Right cardiac atrium (tissue), 5 donors: ENCODE data around the gene HLA-DRB1. TPM values are rescaled to one million over a fixed set of nuclear protein-coding genes. Genes with fewer than 3 reads are reported as not detected.
"Not testable (repeated sequence)": the region's sequence is repeated elsewhere in the genome, so short reads cannot be mapped to it uniquely, and the experiment has no call there.

Experiments
- ATAC-seq, 2 donors: fragments of 200-7000 bp; cut with Tn5 transposase; one replicate each; pipeline versions ENCODE4 v1.8.0 to v1.9.1; 2020; ENCODE audit warnings: moderate library complexity in 2 of 2, mild to moderate bottlenecking in 1 of 2
- DNase-seq, 3 donors: peaks; one replicate each; pipeline ENCODE4 v3.0.0-alpha.2; 2020
- H3K27ac ChIP-seq: one replicate; pipeline ENCODE4 v1.5.1; 2013; ENCODE audit warnings: mild to moderate bottlenecking, low read length, control low read depth, moderate library complexity
- H3K27me3 ChIP-seq: one replicate; pipeline ENCODE4 v1.6.1; 2013; ENCODE audit not compliant: control insufficient read depth, insufficient read depth
- H3K4me1 ChIP-seq: one replicate; pipeline ENCODE4 v1.6.1; 2013; ENCODE audit warnings: low read length; ENCODE audit not compliant: control insufficient read depth, insufficient read depth
- H3K4me3 ChIP-seq: one replicate; pipeline ENCODE4 v1.5.1; 2013; ENCODE audit warnings: low read length, control low read depth
- H3K9me3 ChIP-seq: one replicate; pipeline ENCODE4 v1.6.1; 2013; ENCODE audit warnings: low read length; ENCODE audit not compliant: control insufficient read depth
- WGBS: extraction: QIAGEN DNeasy Blood & Tissue Kit; methylation state at CpG from one replicate; pipeline ENCODE4 v1.1.7; 2013; 5-methylcytosine and 5-hydroxymethylcytosine counted together
- intact Hi-C, 4 donors: fragments of 100-400 bp; cut with DNase I; formaldehyde crosslinking; loops; one replicate each; pipeline versions ENCODE4 v1.11.0 to v1.14.0; 2022 to 2023
- polyA plus RNA-seq: library from polyadenylated mRNA; stranded (reverse); fragments of 200-250 nt; gene quantifications from one replicate; pipeline ENCODE4 v1.2.3, GENCODE V29; 2013
- total RNA-seq, 4 donors: library from RNA; stranded (reverse); fragmentation: NEBNext Ultra II Directional; extraction: Animal tissue kit (Norgen Biotek cat#: 25700); gene quantifications; one replicate each; pipeline ENCODE4 v1.2.1, GENCODE V29; 2021
- donor health status: healthy with polysubstance abuse.
- donor health status: DM: no; HTN: yes; CAD: no.
- donor health status: DM: no; HTN: no; CAD: no.
- donor health status: DM: no; HTN: yes; CAD: no; lungs with severe emphysema.
- donor health status: DM: yes; HTN: yes; CAD: no.

HLA-DRB1 gene
- total and polyA plus RNA-seq, 5 donors: 30.1 to 153 (median 86.4) TPM

DNA sequence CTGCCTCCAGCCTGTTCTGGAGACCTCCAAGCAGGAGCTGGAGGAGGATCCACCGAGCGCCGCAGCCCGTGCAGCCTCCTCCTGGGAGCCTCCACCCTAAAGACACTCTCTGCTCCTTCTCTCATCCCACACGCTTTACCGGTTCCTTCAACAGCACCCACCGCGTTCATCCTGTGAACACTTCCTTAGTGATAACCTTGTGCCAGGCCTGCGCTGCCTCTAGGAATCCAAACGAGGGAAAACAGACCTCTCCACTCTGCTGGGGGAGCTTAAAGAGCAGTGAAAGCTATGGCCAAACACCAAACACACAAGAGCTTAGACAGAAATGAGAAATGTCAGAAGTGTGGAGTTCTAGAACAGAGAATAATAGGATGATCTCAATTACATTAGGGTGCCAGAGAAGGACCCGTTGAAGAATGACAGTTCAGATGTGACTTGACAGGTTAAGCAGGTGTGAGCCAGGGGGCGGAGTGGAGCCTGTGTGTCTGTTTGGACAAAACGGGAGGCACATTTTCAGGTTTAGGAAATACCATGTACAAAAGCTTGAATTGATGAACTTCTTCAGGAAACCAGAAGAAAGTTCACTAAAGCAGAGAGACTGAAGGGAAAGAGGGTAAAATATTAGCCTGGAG lies 31.1 kb downstream of the HLA-DRB1 start:
- ATAC-seq: peak in 1 of 2 donors; percentile 68
- H3K4me1 ChIP-seq: no peaks in the 10 kb centered on the region
- WGBS: 6% methylated on average over 12 of the region's 13 CpGs
- H3K27me3 ChIP-seq: no peaks in the 10 kb centered on the region
- no peak overlapping the region for H3K27ac ChIP-seq
- no peaks in the 10 kb centered on the region for H3K9me3 ChIP-seq
- no peak for DNase-seq
- no peak overlapping the region for H3K4me3 ChIP-seq
- intact Hi-C loops: no loop called here

DNA sequence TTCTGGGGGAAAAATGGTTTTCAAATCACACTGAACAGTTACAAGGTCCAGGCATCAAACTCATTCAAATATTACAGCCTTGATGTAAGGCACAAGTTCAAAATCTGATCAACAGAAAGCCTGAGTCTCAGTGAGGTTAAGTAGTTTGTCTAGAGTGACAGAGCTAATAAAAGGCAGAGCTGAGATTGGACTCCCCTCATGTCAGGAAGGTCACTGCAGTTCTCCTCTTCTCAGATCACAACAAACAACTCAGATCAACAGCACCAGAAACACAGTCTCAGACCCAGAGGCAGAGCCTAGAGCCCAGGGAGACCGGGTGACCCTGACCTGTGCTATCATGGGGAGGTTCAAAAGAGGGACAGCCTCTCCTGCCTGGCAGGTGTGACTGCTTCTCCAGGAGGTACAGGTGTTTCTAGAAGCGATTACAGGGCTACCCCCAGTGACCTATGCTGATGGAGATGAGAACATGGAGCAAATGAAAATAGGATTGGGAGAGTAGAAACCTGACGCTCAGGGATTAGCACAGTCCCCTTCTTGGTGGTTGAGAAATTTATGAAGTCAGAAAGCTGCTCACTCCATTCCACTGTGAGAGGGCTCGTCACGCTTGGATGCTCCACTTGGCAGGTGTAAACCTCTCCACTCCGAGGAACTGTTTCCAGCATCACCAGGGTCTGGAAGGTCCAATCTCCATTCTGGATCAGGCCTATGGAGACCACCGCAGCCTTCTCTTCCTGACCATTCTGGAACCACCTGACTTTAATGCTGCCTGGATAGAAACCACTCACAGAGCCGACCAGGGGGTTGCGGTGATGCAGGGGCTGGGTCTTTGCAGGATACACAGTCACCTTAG lies 35.3 kb downstream of the HLA-DRB1 start:
- DNase-seq (no peak), ATAC-seq (no peak)
- no peaks in the 10 kb centered on the region for H3K27me3 ChIP-seq
- H3K4me1 ChIP-seq: no peaks in the 10 kb centered on the region
- no peak overlapping the region for H3K4me3 ChIP-seq
- 58% methylated on average over 8 of the region's 9 CpGs for WGBS
- no peak overlapping the region for H3K27ac ChIP-seq
- H3K9me3 ChIP-seq: no peaks in the 10 kb centered on the region
- intact Hi-C loops: no loop called here

DNA sequence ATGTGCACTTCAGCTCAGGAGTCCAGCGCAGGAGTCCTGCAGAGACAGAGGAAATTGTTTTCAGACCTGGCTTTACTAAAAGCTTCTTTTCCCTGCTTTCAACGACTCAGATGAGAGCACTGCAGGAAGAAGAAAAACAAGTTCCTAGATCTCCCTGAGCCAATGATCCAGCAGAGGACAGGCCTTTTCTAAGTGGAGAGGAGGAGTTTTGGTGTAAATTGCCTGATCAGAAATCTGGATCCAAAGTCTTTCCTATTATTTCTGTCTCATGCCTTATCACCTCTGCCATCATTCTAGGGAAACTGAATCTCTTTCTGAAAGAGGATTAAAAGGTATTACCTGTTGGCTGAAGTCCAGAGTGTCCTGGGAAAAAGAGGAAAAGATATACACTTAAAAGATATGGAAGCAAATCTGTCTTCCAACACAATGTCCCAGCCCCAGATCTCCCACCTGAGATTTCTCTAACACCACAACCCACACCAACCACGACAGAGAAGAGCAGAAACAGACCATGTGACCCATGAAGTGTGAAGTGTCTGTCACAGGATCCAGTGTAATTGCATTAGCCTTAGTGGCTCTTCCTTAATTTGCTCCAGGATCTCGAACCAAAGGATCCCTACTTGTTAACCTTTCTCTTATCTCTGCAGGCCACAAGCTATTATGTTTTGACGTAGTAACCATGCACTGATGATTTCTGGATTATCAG lies 36.5 kb downstream of the HLA-DRB1 start:
- Histone ChIP-seq H3K4me3 (no peak overlapping the region), H3K27ac (no peak overlapping the region), H3K27me3 (no peaks in the 10 kb centered on the region), H3K9me3 (no peaks in the 10 kb centered on the region), H3K4me1 (no peaks in the 10 kb centered on the region)
- intact Hi-C loops: no loop called here
- 19% methylated on average over 4 of the region's 5 CpGs for WGBS
- ATAC-seq (no peak), DNase-seq (no peak)

GRCh38 chr6:32551410-32551809 lies 38.2 kb downstream of the HLA-DRB1 start:
- Histone ChIP-seq H3K27me3 (no peaks in the 10 kb centered on the region), H3K4me3 (no peak overlapping the region), H3K9me3 (no peaks in the 10 kb centered on the region), H3K27ac (no peak overlapping the region), H3K4me1 (no peaks in the 10 kb centered on the region)
- intact Hi-C loops: no loop called here
- 17% methylated on average over 5 of the region's 5 CpGs for WGBS
- no peak for DNase-seq
- peak in 1 of 2 donors; percentile 55 for ATAC-seq

DNA sequence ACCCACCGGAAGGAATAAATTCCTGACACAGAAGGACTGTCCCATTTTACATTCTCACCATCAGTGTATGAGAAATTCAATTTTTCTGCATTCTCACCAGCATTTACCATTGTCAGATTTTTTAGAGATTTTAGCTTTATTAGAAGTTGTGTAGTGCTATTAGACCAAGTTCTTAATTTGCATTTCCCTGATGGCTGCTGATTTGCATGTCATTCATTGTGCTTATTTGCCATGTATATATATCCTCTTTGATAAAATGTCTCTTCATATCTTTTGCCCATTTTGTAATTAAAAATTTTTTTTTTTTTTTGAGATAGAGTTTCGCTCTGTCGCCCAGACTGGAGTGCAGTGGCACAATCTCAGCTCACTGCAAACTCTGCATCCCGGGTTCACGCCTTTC lies 49.8 kb downstream of the HLA-DRB1 start:
- H3K27me3 ChIP-seq: no peaks in the 10 kb centered on the region
- H3K4me1 ChIP-seq: no peaks in the 10 kb centered on the region
- H3K27ac ChIP-seq: no peak overlapping the region
- H3K4me3 ChIP-seq: no peak overlapping the region
- ATAC-seq: no peak
- DNase-seq: no peak
- intact Hi-C loops: no loop called here
- WGBS: 33% methylated on average over 3 of the region's 5 CpGs
- H3K9me3 ChIP-seq: no peaks in the 10 kb centered on the region

DNA sequence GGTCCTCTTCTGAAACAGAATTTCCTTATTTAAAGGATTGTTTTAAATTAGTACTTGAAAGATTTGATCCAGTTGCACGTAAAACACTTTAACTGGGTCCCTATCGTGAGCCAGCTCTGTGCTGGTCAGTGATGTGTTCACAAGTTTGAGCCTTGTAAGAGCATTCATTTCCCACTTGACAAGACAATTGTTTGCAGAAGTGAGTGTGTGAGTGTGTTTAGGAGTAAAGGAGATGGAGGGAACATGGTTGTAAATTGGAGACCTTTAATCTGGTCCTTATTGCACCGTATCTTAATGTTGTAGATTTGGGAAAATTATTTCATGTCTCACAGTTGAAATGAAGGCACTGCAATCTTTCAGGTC lies 59.2 kb downstream of the HLA-DRB1 start:
- 0% methylated on average over 3 of the region's 3 CpGs for WGBS
- H3K4me1 ChIP-seq, H3K9me3 ChIP-seq, H3K4me3 ChIP-seq, intact Hi-C loops, DNase-seq, H3K27me3 ChIP-seq, H3K27ac ChIP-seq: not testable (repeated sequence)
- peak; percentile 35 to 43 for ATAC-seq

- Histone ChIP-seq H3K4me3 (no peak within 1 kb of the TSS), H3K4me1 (no peaks in the 10 kb centered on the region), H3K27ac (peak within 1 kb of the TSS; percentile 81), H3K9me3 (no peaks in the 10 kb centered on the region), H3K27me3 (no peaks in the 10 kb centered on the region)
- 33% methylated on average over 2 of the region's 4 CpGs for WGBS
- intact Hi-C loops: no loop called here
- DNase-seq (peak in 2 of 3 donors; percentile 19 to 60), ATAC-seq (peak; percentile 88 to 97)
Observed at GRCh38 chr6:32529697-32530430, 59.8 kb downstream of the HLA-DRB1 start, which contains the start of gene HLA-DRB5. Gene HLA-DRB5, minus strand, starts transcription at chr6:32530287. Its CDS starts 63 bp downstream, at chr6:32530224.

Other genes with a start within 250 kb of the HLA-DRB1 start
- not detected for gene TSBP1, start 217.9 kb downstream of the HLA-DRB1 start, total RNA-seq
- not detected for gene TSBP1, start 217.9 kb downstream of the HLA-DRB1 start, polyA plus RNA-seq
- not detected for gene BTNL2, start 182.7 kb downstream of the HLA-DRB1 start, total RNA-seq
- gene BTNL2, start 182.7 kb downstream of the HLA-DRB1 start, polyA plus RNA-seq: not detected
- 100 to 1,000 TPM in 1 of 4 donors, 10 to 100 TPM in 3; 79.4 to 139 (median 88.9) TPM for gene HLA-DRA, start 150.0 kb downstream of the HLA-DRB1 start, total RNA-seq
- 66.7 TPM for gene HLA-DRA, start 150.0 kb downstream of the HLA-DRB1 start, polyA plus RNA-seq
- gene HLA-DRB5, start 59.6 kb downstream of the HLA-DRB1 start, total RNA-seq: 10 to 100 TPM; 22.9 to 98.5 (median 60.7) TPM
- gene HLA-DRB5, start 59.6 kb downstream of the HLA-DRB1 start, polyA plus RNA-seq: 0.45 TPM
- 10 to 100 TPM in 2 of 4 donors, 1 to 10 TPM in 2; 6.5 to 18.4 (median 8.9) TPM for gene HLA-DQA1, start 47.6 kb upstream of the HLA-DRB1 start, total RNA-seq
- gene HLA-DQA1, start 47.6 kb upstream of the HLA-DRB1 start, polyA plus RNA-seq: 6.0 TPM
- gene HLA-DQB1, start 76.8 kb upstream of the HLA-DRB1 start, total RNA-seq: 10 to 100 TPM in 3 of 4 donors, 1 to 10 TPM in 1; 5.7 to 15.0 (median 14.8) TPM
- gene HLA-DQB1, start 76.8 kb upstream of the HLA-DRB1 start, polyA plus RNA-seq: 19.8 TPM
- gene HLA-DQA2, start 151.5 kb upstream of the HLA-DRB1 start, total RNA-seq: 1 to 10 TPM in 1 of 4 donors, under 1 TPM in 2, not detected in 1; 0.34 to 2.8 (median 0.45) TPM
- gene HLA-DQA2, start 151.5 kb upstream of the HLA-DRB1 start, polyA plus RNA-seq: not detected
- gene HLA-DQB2, start 173.7 kb upstream of the HLA-DRB1 start, total RNA-seq: 1 to 10 TPM in 1 of 4 donors, under 1 TPM in 1, not detected in 2; 0.58 to 2.2 TPM
- not detected for gene HLA-DQB2, start 173.7 kb upstream of the HLA-DRB1 start, polyA plus RNA-seq
- under 1 TPM in 2 of 4 donors, not detected in 2; 0.20 to 0.22 TPM for gene HLA-DOB, start 227.2 kb upstream of the HLA-DRB1 start, total RNA-seq
- gene HLA-DOB, start 227.2 kb upstream of the HLA-DRB1 start, polyA plus RNA-seq: 0.20 TPM
- 10 to 100 TPM; 17.0 to 23.3 (median 20.4) TPM for gene TAP2, start 248.9 kb upstream of the HLA-DRB1 start, total RNA-seq
- 11.2 TPM for gene TAP2, start 248.9 kb upstream of the HLA-DRB1 start, polyA plus RNA-seq